HepG2 (cell line): ENCODE data around the gene GMEB1. TPM values are rescaled to one million over a fixed set of nuclear protein-coding genes. Genes with fewer than 3 reads are reported as not detected.

Experiments used
- CHD2 ChIP-seq: IDR thresholded peaks from 2 replicates; pipeline ENCODE4 v1.6.1; 2011; ENCODE audit warnings: low read depth, low read length, improper control_type of control experiment
- HNRNPUL1 ChIP-seq: fragments of 200-400 bp; formaldehyde crosslinking; IDR thresholded peaks from 2 replicates; pipeline ENCODE4 v1.6.1; 2017; ENCODE audit warnings: low read depth, mild to moderate bottlenecking, low read length, moderate library complexity
- REL ChIP-seq: sonication (generic); formaldehyde crosslinking; conservative IDR thresholded peaks from 2 replicates; pipeline ENCODE4 v1.8.0; 2022; ENCODE audit warnings: mild to moderate bottlenecking, missing genetic modification reagents, moderate library complexity
- ZHX1 ChIP-seq: sonication (generic); formaldehyde crosslinking; IDR thresholded peaks from 2 replicates; pipeline ENCODE4 v1.8.1; 2022; ENCODE audit warnings: low read depth, mild to moderate bottlenecking, missing genetic modification reagents
- ZNF318 ChIP-seq: sonication (generic); formaldehyde crosslinking; IDR thresholded peaks from 2 replicates; pipeline ENCODE4 v1.4.0; 2020; ENCODE audit warnings: mild to moderate bottlenecking, missing genetic modification reagents
- ZNF44 ChIP-seq: sonication (generic); formaldehyde crosslinking; IDR thresholded peaks from 2 replicates; pipeline ENCODE4 v1.5.1; 2020; ENCODE audit warnings: mild to moderate bottlenecking, missing genetic modification reagents
- ZNF510 ChIP-seq: sonication (generic); formaldehyde crosslinking; IDR thresholded peaks from 2 replicates; pipeline ENCODE4 v1.4.0; 2020; ENCODE audit warnings: low read depth, mild to moderate bottlenecking, missing genetic modification reagents
- ZNF639 ChIP-seq: conservative IDR thresholded peaks from 2 replicates; pipeline ENCODE4 v1.6.1; 2018; ENCODE audit warnings: missing genetic modification reagents
- polyA plus RNA-seq, 8 experiments: library from polyadenylated mRNA; depleted of rRNA in 3 of 8; stranded (reverse) in 7 of 8; unstranded in 1 of 8; fragments of >200 nt; fragmentation: Illumina TruSeq in 4 of 8; extraction: Trizol in 4 of 8; gene quantifications; 2 replicates each; pipeline versions ENCODE4 v1.2.1 to v1.2.3, GENCODE V29; 2011 to 2016; ENCODE audit warnings: low read depth in 4 of 8, missing spikeins in 1 of 8, mixed read lengths in 1 of 8; ENCODE audit not compliant: insufficient read depth in 1 of 8
- total RNA-seq, 5 experiments: library from RNA; depleted of rRNA; stranded (reverse); fragments of >200 nt; fragmentation: Illumina TruSeq; extraction: Trizol; gene quantifications; 2 replicates each; pipeline ENCODE4 v1.2.3, GENCODE V29; 2016; ENCODE audit warnings: low read depth in 1 of 5

Gene GMEB1
- total and polyA plus RNA-seq, 2 of the 13 experiments (the other 11 are each of a cell fraction or from before 2014, with no cell fraction given), result 3.0 to 6.0 TPM

- TF ChIP-seq ZNF318 (CRISPR knock-in tag) (no peak), HNRNPUL1 (peak; percentile 54; the same call in 1 of the 2 replicates), ZNF510 (CRISPR knock-in tag) (peak; percentile 86; the same call in 1 of the 2 replicates), ZHX1 (CRISPR knock-in tag) (no peak), CHD2 (peak; percentile 83), ZNF44 (CRISPR knock-in tag) (no peak; the same call in 1 of the 2 replicates), ZNF639 (CRISPR knock-in tag) (peak; percentile 88), REL (CRISPR knock-in tag) (peak; percentile 40; the same call in 1 of the 2 replicates)
These were observed 68.1 kb downstream of the GMEB1 start, which contains the start of gene YTHDF2 (continued) for GRCh38 chr1:28736450-28737306.
